ENCODE measurements around the gene PPP1R27. TPM values are rescaled to one million over a fixed set of nuclear protein-coding genes. Genes with fewer than 3 reads are reported as not detected.
A peak's percentile ranks its signal among the peaks of the same experiment; 100 is the strongest.

Gene PPP1R27
- total RNA-seq, 1 experiment from 2014 or later: not detected

DNA sequence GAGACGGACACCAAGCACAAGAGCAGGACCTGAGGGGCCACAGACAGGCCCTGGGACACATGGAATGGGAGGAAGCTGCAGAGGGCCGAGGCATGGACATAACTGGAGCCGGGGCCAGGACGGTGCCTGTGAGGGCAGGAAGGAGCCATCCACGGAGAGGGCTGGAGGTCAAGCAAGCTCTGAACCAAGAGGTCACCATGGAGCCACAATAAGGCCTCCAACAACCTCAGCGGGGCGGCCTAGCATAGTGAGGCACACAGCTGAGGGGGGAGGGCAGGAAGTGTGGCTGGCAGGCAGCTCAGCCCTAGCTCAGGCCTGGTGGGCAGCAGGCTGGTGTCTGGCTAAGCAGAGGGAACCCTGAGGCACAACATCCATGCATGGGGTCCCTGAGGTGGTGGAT lies 6.2 kb downstream of the PPP1R27 start:
- in situ Hi-C loops (cut with HindIII; ENCODE audit: low pct_unique_long_range_greater_than_20kb, low sequenced_read_pairs): no loop called here
- DNase-seq (ENCODE audit: low read depth): no peak

DNA sequence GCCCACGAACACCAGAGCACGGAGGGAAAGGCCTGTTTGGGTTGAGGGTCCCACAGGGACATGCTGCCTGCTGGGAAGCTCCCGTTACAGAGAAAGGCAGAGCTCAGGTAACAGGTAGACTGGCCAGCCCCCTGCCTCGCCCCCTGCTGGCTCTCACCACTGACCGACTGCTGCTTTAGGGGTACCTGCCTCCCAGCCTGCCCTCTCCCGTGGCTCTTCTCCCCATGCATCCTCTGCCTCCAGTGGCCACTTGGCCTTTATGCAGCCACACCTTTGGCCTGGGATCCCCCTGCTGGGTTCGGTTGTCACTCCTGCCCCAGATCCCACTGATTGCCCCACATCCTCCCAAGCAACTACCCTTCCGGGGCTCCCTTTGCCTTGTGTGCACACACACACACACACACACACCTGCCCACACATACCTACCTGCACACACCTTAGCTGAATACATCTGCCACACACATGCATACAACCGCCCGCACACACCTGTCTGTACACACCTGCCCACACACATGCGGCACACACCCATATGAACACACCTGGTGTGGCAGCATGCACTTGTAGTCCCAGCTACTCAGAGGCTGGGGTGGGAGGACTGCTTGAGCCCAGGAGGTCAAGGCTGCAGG lies 8.9 kb downstream of the PPP1R27 start:
- DNase-seq (ENCODE audit: low read depth): no peak
- in situ Hi-C loops (cut with HindIII; ENCODE audit: low pct_unique_long_range_greater_than_20kb, low sequenced_read_pairs): no loop called here

GRCh38 chr17:81824595-81824994 lies 10.3 kb downstream of the PPP1R27 start:
- DNase-seq (ENCODE audit: low read depth): no peak
- in situ Hi-C loops (cut with HindIII; ENCODE audit: low pct_unique_long_range_greater_than_20kb, low sequenced_read_pairs): no loop called here

DNA sequence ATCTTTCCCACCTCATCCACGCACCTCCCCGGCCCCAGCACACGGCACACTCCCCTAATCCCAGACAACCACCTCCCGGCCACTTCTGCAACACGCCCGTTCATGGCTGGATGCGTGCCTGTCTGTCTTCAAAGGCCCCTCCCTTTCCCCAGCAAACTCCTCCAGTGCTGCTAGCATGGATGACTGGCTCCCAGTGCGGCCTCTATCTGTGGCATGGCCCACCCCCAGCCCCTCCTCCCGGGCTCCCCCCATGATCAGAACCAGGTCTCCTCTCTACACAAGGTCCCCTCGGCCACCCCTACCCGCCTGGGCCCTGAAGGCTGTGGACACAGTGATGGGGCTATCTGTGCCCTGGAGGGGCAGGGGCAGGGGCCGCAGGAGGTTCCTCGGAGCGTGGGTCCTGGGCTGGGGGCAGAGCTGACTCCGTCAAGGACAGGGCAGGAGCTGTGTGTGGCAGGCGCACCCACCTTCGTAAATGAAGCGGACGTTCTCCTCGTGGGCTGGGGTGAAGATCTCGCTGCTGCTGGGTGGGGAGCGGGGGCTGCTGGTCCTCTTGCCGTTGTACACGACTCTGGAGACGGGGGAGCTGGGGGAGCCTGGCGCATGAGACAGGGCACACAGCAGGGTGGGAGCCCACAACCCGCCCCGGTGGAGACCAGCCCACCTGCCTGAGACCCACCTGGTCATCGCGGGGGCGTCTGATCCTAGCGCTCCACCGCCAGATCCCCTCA lies 10.9 kb downstream of the PPP1R27 start:
- in situ Hi-C loops (cut with HindIII; ENCODE audit: low pct_unique_long_range_greater_than_20kb, low sequenced_read_pairs): no loop called here
- no peak for DNase-seq (ENCODE audit: low read depth)

GRCh38 chr17:81822996-81823819 lies 11.6 kb downstream of the PPP1R27 start:
- in situ Hi-C loops (cut with HindIII; ENCODE audit: low pct_unique_long_range_greater_than_20kb, low sequenced_read_pairs): no loop called here
- DNase-seq (ENCODE audit: low read depth): no peak

- no peak for DNase-seq (ENCODE audit: low read depth)
- in situ Hi-C loops (cut with HindIII; ENCODE audit: low pct_unique_long_range_greater_than_20kb, low sequenced_read_pairs): no loop called here
These were observed 12.6 kb downstream of the PPP1R27 start for GRCh38 chr17:81822312-81822637.

- no peak for DNase-seq (ENCODE audit: low read depth)
- in situ Hi-C loops (cut with HindIII; ENCODE audit: low pct_unique_long_range_greater_than_20kb, low sequenced_read_pairs): no loop called here
These were observed 13.1 kb downstream of the PPP1R27 start for GRCh38 chr17:81821603-81822311.

DNA sequence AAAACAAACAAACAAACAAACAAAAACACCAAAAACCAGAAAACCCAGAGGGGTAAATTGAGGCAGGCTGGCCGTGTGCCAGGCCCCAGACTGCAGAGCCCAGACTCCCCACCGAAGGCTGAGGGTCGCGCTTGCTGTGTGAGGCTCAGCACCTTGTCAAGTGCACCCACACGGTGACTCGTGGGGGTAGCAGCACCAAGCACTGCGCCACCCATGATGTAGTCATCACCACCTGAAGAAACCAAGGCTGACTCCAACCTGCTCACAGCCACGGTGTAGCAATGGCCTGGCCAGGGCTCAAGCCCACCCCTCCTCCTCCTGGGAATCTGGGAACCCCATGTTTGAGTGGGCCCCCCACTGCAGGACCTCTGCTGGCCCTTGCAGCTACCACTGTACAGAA lies 13.7 kb downstream of the PPP1R27 start:
- in situ Hi-C loops (cut with HindIII; ENCODE audit: low pct_unique_long_range_greater_than_20kb, low sequenced_read_pairs): no loop called here
- DNase-seq (ENCODE audit: low read depth): no peak

DNA sequence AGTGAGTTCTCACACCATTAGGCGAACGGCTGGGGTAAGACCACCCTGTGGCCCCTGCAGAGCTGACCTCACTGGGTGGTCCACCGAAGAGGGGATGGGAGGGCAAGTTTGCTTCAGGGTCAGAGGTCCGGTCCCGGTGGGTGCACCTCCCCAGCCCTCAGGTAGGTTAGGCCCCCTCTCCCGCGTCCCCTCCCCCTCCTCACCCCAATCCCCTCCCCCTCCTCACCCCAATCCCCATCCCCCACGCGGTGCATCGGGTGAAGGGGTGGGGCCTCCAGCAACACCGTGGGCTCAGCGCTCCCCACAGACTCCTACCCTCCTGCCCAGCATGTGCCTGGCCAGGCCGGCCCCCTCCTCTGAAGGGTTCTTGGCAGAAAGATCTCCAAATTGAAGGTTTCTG lies 15.1 kb downstream of the PPP1R27 start:
- in situ Hi-C loops (cut with HindIII; ENCODE audit: low pct_unique_long_range_greater_than_20kb, low sequenced_read_pairs): no loop called here
- DNase-seq (ENCODE audit: low read depth): no peak

DNA sequence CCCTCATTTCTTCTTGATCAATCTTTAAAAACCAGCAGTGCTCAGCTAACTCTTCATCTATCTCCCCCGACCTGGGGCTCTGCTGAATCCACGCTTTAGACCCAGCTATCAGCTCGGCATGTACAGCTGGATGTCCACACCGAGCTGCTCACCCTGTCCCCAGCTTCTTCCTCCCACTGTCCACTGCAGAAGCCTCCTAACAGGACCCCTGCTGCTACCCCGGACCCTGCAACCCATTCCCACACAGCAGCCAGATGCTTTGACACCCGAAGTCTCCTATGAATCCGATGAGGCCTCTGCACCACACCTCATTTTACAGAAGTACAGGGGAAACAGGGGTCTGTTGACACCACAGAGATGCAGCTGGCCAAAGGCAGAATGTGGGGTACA lies 17.1 kb downstream of the PPP1R27 start:
- no peak for DNase-seq (ENCODE audit: low read depth)
- in situ Hi-C loops (cut with HindIII; ENCODE audit: low pct_unique_long_range_greater_than_20kb, low sequenced_read_pairs): no loop called here

GRCh38 chr17:81815646-81815986 lies 19.2 kb downstream of the PPP1R27 start:
- no peak for DNase-seq (ENCODE audit: low read depth)
- in situ Hi-C loops (cut with HindIII; ENCODE audit: low pct_unique_long_range_greater_than_20kb, low sequenced_read_pairs): no loop called here

DNA sequence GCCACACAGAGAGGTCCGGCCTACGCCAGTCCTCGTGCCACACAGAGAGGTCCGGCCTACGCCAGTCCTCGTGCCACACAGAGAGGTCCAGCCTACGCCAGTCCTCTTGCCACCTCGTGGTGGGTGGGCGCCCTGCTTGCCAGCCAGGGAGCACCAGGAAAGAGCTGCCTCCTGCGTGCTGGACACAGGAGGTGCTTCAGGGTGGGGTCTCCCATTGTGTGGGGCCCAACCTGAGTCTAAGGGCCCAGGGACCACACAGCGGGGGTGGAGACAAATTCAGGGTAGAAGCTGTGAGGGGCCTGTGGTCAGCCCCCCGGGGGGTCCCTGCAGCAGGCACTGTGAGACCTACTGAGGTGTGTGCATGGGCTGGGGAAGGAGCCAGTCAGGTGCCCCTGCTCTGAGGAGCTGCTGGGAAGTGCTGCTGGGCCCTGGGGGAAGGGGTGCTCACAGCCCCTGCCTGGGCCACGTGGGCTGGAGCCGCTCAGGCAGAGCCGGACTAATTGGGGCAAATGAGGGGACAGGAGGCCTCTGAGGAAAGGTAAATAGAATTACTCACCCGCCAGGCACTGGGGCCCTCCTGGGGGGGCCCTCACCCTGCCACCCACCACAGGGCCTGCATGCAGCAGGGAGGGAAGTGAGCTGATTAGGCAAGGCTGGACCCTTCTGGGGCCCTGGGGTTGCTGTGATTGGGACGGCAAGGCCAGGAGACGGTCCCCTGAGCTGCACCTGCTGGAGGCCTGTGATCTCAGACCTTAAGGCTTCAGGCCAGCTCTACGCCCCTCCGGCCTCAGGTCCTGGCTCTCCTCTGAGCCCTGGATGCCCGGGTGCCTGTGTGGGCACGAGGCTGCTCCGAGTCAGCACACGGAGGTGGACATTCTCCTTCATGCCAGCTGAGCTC lies 19.9 kb downstream of the PPP1R27 start:
- in situ Hi-C loops (cut with HindIII; ENCODE audit: low pct_unique_long_range_greater_than_20kb, low sequenced_read_pairs): no loop called here
- peak; percentile 74 for DNase-seq (ENCODE audit: low read depth)

- no peak for DNase-seq (ENCODE audit: low read depth)
These were observed 20.8 kb downstream of the PPP1R27 start for GRCh38 chr17:81813861-81814683.

DNA sequence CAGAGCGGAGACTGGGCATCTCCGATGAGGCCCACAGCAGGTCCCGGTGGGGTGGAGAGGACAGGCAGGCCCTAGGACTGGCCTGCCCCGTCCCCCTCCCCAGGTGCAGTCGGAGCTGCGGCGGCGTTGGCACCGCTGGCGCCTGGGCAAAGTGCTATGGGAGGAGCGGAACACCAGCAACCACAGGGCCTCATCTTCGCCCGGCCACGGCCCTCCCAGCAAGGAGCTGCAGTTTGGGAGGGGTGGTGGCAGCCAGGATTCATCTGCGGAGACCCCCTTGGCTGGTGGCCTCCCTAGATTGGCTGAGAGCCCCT lies 21.5 kb downstream of the PPP1R27 start:
- in situ Hi-C loops (cut with HindIII; ENCODE audit: low pct_unique_long_range_greater_than_20kb, low sequenced_read_pairs): no loop called here
- DNase-seq (ENCODE audit: low read depth): no peak

More at GRCh38 chr17:81813861-81814683, 20.8 kb downstream of the PPP1R27 start:
- in situ Hi-C loops (cut with HindIII; ENCODE audit: low pct_unique_long_range_greater_than_20kb, low sequenced_read_pairs): no loop called here

DNA sequence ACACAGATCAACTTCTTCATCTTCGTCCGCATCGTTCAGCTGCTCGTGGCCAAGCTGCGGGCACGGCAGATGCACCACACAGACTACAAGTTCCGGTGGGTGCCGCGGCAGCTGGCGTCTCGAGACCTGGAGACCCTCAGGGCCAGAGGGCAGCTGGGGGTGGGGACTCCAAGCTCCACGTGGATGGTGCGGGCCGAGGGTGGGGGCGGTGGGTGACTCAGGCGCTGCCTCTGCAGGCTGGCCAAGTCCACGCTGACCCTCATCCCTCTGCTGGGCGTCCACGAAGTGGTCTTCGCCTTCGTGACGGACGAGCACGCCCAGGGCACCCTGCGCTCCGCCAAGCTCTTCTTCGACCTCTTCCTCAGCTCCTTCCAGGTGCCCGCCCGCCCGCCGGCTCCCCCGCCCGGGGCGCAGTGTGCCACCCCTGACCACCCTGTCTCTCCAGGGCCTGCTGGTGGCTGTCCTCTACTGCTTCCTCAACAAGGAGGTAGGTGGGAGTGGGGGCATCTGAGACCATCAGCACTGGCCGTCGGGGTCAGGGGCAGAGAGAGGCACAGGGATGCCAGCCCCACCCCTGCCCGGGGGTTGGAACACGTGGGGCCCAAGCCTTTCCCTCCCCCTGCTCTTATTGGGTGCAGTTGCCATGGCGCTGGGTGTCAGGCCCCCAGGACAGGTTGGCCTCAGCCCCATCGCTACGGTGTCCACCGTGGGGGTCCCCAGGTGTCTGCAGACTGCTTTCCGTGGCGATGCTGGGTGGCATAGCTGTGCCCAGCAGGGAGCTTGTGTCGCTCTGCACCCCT lies 22.1 kb downstream of the PPP1R27 start:
- in situ Hi-C loops (cut with HindIII; ENCODE audit: low pct_unique_long_range_greater_than_20kb, low sequenced_read_pairs): no loop called here

DNA sequence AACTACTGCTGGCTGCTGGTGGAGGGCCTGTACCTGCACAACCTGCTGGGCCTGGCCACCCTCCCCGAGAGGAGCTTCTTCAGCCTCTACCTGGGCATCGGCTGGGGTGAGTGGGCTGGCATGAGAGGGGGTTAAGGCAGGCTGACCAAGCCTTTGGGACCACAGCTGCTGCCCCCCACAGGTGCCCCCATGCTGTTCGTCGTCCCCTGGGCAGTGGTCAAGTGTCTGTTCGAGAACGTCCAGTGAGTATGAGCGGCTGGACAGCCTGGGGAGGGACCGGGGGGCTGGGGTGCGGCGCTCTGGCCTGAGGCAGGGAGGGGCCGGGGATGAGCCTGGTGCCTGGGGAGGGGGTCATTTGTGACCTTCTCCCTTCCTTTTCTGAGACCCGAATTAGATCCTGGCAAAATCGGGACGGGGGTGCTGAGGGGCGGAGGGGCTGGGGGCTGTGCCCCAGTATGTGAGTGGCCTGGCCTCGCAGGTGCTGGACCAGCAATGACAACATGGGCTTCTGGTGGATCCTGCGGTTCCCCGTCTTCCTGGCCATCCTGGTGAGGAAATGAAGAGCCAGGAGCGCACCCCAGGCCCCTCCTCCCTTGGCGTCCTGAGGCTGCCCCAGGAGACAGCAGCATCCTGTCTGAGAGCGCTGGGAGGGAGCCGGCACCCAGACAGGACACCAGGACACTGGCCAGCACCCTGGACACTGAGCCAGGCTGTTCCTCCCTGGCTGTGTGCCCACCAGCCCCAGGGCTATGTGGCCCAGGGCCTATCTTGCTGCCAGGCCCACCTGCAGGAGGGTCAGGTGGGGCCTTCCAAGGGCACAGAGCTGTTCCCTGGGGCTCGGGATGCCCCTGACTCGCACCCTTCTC lies 22.9 kb downstream of the PPP1R27 start:
- in situ Hi-C loops (cut with HindIII; ENCODE audit: low pct_unique_long_range_greater_than_20kb, low sequenced_read_pairs): no loop called here
- no peak for DNase-seq (ENCODE audit: low read depth)

More for the DNA sequence above, 22.1 kb downstream of the PPP1R27 start:
- no peak for DNase-seq (ENCODE audit: low read depth)
